Femur (tissue), 1 donor: ENCODE measurements around the gene NFKB1.

Experiments used
- DNase-seq: peaks from one replicate; pipeline ENCODE4 v3.0.0-alpha.2; 2017

Gene NFKB1

GRCh38 chr4:102497986-102498385 is 3.2 kb upstream of the NFKB1 start:
- DNase-seq, result no peak

- DNase-seq, result no peak
These were observed 835 bp upstream of the NFKB1 start for GRCh38 chr4:102500352-102500695.

- DNase-seq, result no peak
These were observed 213 bp downstream of the NFKB1 start for GRCh38 chr4:102501447-102501696.

- no peak for DNase-seq
These were observed 1.3 kb downstream of the NFKB1 start for GRCh38 chr4:102502543-102502818.

DNA sequence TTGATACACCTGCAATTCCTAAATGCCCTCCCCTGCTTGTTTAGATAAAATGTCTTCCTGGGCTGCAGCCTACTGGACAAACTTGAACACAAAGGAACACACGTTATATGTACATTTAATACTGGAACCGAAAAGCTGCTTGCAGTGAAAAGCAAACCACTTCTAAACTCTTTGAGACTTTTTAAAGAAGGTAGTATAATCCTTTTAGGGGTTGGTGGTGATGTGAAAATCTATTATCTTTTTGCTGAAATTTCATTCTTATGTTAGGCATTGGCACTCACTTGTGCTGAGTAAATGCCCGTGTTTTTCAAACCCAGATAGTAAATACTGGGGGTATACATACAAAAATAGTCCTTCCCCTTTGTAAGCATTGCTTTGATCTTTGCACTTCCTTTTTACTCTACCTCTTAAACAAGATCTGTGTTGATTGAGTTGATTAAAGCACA is 2.2 kb downstream of the NFKB1 start:
- DNase-seq, result no peak

GRCh38 chr4:102503831-102504786 is 3.0 kb downstream of the NFKB1 start:
- DNase-seq, result no peak

- no peak for DNase-seq
These were observed 3.8 kb downstream of the NFKB1 start for GRCh38 chr4:102504941-102505340.

DNA sequence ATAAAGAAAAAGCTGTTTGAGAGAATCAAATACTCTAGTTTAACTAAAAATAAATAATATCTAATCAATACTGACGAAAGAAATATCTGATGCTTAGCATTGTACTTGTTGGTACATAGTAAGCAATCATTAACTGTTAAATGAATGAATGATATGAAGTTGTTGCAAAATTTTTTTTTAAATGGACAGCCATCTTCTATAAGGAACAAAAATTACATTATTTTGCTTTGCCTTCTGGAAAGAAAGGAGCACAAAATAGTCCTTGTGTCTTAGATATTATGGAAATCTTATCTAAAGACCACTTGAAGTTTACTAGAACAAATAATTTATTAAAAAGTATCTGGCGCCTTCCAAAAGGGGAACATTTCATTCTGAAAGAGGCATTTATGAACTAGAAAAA is 4.5 kb downstream of the NFKB1 start:
- no peak for DNase-seq

GRCh38 chr4:102506523-102506922 is 5.4 kb downstream of the NFKB1 start:
- no peak for DNase-seq

- no peak for DNase-seq
These were observed 10.9 kb downstream of the NFKB1 start for GRCh38 chr4:102511830-102512605.

GRCh38 chr4:102514298-102514964 is 13.3 kb downstream of the NFKB1 start:
- no peak for DNase-seq

DNA sequence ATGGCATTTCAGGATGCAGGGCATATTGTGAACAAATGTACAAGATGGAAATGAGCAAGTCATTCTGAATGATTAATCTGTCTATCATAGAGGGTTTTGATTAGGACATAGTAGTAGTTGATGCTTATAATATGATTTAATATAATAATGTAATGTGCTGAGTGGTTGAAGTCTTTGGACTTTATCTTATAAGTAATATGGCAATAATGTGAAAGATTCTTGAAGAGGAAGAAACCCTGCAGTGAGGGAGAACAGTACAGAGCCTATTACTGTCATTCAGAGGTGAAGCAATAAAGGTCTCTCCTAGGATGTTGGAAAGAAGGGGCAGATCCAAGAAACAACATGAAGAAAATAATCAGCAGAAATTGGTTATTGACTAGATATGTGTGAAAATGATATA is 16.6 kb downstream of the NFKB1 start:
- no peak for DNase-seq

GRCh38 chr4:102518703-102519131 is 17.6 kb downstream of the NFKB1 start:
- DNase-seq, result no peak

DNA sequence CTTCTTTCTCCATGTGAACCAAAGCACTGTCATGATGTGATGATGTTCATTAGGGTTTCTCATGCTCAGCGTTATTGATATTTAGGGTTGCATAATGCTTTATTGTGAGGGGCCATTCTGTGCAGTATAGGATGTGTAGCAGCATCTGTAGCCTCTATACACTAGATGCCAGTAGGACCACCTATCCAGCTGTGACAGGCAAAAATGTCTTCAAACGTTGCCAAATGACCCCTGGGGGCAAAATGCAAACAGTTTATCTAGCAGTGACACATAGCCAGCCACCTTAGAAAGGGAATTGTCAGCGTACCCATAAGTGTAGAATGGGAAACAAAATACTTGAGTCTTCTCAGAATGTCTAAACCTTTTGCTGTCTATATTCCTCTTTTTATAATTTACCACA is 18.8 kb downstream of the NFKB1 start:
- DNase-seq, result no peak

DNA sequence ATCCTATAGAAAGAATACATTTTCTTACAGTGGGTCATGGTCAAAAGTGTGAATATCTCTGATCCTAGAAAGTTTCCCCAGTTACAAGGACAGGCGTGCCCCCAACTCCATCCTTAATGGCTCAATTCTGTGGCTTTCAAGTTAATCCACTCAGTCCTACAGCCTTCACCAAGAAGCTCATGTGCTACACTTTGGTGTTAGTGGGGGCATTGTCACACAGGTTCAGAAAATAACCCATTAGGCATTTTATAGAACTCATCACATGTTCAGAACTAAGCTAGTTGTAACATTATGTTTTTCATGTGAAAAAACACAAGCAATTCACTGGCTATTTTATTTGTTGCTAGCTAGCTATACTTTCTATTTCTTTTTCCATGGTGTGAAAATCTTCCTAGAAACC is 20.4 kb downstream of the NFKB1 start:
- DNase-seq, result no peak

- no peak for DNase-seq
These were observed 20.9 kb downstream of the NFKB1 start for GRCh38 chr4:102522031-102522440.

- no peak for DNase-seq
These were observed 23.5 kb downstream of the NFKB1 start for GRCh38 chr4:102524691-102525090.

GRCh38 chr4:102525097-102525496 is 23.9 kb downstream of the NFKB1 start:
- DNase-seq, result no peak

GRCh38 chr4:102525504-102525903 is 24.3 kb downstream of the NFKB1 start:
- DNase-seq, result no peak

DNA sequence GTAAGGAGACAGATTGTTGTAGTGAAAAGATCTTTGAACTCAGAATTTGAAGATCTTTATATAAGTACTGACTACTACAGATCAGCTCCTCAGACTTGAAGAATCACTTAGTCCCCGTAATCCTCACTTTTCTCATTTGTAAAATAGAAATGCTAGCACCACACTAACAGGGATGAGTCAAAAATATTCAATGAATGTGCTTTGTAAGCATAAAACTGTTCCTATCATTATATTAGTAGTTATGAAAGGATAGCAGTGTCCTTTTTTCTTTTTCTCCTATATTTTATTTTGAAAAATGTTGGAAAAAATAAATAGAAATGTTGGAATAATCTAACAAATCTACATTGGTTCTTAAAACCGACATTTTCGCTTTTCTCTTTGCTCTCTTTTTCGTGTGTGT is 25.4 kb downstream of the NFKB1 start:
- DNase-seq, result no peak

DNA sequence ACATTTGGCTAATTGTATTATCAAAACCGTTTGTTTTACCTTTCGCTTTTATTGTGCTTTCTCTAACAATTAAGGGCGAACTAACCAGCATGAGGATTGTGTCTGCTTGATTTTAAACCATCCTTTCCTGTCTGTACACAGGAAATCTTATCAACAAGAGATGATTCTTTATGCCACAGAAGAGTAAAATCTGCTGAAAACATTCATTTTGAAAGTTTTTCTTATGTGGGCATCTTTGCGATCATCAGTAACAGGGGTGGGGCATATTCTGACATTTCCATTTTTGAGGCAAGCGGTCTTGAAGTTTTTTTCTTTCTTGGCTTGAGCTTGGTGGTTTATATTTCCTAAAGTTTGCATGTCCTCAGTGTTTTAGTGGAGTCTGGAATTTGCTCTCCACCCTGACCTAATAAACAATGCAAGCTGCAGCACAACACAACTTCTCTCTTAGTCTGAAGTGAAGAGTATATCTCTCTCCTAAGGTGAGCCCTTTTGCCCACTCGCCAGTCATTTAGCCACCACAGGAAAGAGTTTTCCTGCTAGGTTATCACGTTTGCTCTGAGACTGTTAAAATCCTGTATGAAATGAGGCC is 26.6 kb downstream of the NFKB1 start:
- DNase-seq, result no peak

DNA sequence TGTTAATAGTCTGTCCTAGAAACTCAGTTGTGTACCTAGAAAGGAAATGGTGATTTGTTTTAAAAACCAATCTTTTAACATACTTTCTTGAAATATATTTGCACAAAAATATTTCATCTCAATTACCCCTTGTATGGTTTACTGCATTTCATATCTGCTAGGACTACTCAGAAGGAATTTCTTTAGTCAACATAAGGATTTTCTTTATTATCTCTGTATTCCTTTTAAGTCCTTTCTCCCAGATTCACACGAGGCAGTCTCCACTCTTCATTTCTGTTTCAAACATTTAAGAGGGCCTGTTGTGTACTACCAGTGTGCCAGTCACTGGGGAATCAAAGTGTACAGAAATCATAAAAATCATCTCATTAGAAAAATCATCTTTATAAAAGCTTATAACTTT is 28.8 kb downstream of the NFKB1 start:
- no peak for DNase-seq

DNA sequence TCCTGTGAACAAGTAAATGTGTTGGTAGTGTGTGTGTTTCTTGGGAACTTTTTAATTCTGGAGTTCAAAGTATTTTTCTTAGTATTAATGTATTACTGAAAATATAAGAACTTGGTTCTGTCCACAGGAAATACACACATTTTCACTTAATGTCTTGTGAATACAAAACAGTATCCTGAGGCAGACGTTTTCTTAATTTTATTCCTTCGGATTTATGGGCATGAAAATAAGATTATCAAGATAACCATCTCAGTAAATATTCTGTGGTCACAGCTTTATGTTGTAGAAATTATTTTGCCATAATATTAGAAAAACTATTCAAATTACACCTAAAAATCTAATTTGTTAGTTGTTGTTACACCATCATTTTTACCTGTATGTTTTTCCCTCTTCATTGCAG is 29.8 kb downstream of the NFKB1 start:
- DNase-seq, result no peak

DNA sequence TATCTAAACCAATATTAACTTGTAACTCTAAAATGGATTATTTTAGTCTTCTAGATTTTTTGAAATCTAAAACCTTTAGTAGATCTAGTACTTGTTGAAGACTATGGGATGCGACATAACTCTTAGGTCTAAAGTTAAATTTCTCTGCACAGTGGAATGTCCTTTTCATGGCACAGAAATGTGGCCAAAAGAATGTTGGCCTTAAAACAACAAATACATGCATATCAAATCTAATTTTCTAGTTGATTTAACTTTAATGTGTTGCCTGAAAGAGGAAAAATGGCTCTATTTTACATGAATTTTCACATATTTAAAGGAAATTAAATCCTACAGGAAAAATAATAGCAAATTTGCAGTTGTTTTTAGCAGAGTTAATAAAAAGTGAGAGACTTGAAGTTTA is 30.3 kb downstream of the NFKB1 start:
- DNase-seq, result no peak
